Measurements from ENCODE around the gene RBM19. TPM values are rescaled to one million over a fixed set of nuclear protein-coding genes. Genes with fewer than 3 reads are reported as not detected.

Gene RBM19
- total RNA-seq, 1 experiment from 2014 or later = 40.2 TPM

DNA sequence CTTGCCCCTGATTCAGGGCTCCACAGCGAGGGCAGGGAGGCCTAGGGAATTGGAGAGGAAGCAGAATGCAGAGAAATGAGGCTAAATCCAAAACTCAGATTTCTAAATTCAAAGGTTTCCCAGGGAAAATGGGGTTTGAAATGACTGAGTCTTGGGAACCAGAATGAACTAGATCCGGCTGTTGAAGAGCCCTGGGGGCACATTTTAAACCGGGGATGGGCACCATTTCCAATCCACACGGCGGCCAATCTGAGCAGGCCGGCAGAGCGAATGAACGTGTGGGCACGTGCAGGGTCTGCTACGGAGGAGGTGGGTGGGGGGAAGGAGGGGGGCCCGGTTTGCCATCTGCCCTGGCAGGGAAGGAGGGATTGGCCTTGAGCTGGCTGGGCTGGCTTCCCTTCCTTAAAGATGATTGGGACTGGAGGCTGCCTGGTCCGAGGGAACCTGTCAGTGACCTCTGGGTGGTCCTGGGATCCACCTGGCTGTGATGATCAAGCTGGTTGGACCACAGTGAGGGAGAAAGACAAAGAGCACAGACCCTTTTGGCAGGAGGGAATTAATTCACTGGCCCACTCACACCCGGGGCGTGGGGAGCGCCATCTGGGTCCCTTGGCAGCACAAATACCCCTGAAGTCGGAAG, 161.0 kb downstream of the RBM19 start:
- DNase-seq (ENCODE audit: low spot score) = no peak

DNA sequence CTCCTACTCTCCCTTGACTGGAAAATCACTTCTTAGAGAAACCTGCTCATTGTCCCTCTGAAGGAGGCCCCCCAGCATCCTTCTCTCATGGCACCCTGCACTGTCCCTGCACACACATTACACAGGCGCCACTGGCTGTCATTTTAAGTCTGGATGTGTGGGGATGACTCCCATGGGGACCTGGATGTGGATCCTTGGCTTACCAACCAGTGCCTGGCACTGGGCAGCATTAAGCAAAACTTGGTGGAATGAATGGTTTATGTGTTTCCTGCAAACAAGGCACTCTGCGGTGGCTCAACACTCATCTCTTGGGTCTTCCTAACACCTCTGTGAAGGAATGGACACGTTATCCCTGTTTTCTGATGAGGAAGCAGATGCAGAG, 162.4 kb downstream of the RBM19 start:
- DNase-seq (ENCODE audit: low spot score) = no peak

DNA sequence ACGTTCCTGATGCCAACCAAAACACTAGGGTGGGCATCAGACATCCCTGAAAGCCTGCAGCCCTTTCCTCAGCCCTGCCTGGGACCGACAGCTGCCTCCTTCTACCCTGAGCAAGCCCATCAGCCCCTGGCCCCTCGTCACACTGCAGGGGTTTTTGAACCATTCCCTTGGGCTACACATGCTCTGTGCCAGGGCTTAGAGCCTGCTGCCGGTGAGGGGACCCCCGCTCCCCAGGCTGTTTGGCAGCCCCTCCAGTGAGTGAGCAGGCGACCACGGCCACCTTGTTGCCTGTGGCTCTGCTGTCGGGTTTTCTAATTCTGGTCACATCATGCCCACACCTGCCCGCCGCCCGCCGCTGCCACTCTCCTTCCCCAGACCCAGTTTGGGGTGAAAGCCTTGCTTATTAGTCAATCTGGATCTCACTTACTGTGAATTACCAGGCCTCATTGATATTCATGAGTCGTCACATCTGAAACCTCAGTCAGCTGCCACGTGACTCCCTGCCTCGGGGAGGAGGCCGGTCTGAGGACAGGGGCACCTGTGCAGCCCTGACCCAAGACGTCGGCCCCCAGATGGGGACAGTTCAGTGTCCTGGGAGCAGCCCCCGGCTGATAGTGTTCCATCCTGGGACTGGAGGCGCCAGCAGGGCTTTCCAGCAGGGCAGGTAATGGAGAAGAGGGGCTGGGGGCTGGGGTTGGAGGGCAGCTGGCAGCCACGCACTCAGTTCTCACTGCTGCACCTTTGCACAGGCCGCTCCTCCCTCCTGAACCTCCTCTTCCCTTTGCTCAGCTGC, 163.0 kb downstream of the RBM19 start:
- no peak for DNase-seq (ENCODE audit: low spot score)

- DNase-seq (ENCODE audit: low spot score) = no peak
Measured at GRCh38 chr12:113802000-113802749, 163.9 kb downstream of the RBM19 start.

DNA sequence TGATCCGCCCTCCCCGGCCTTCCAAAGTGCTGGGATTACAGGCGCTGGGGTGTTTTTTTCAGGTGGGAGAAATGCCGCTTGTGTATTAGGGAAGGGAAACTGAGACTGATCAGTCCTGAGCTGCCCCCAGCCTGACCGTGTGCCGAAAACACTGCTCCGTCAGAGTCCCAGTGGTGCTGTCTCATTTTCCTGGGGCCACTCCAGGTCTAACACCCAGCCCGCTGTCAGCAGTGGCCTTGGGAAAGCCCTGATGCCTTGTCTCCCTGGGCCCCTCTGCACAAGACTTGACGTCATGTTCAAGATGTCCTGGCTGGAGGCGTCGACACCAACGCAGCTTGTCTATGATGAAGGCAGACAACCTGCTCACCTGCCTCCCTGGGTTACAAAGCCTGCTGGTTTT, 165.9 kb downstream of the RBM19 start:
- DNase-seq (ENCODE audit: low spot score) = no peak

DNA sequence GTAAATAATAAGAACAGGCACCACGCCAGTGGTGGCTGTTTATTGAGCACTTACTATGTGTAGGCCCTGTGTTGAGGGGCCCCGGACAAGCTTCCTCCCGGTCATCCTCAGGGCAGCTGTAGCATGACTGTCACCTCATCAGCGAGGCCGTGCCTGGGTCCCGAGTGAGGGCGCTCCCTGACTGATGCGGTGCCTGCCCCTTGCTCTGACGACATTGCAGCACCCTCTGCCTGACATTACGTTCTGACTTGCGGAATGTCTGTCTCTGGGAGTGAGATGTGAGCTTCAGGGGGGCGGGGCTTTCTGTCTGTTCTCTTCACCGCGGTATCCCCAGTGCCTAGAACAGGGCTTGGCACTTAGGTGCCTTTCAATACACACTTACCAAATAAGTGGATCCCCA, 167.6 kb downstream of the RBM19 start:
- DNase-seq (ENCODE audit: low spot score) = no peak

DNA sequence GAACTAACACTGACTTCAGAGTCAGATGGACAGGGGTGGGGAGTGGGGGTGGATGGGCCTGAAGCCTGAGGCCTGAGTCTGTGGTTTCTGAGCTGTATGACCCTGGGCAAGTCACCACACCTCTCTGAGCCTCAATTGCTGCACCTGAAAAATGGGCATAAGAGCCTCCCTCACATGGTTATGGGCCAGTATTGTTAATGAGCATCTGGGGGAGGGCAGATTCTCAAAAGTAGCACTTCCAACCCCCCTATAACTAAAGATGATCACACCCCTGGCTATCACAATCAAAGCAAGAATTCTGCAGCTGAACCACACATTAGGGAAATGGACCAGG, 168.6 kb downstream of the RBM19 start:
- no peak for DNase-seq (ENCODE audit: low spot score)

DNA sequence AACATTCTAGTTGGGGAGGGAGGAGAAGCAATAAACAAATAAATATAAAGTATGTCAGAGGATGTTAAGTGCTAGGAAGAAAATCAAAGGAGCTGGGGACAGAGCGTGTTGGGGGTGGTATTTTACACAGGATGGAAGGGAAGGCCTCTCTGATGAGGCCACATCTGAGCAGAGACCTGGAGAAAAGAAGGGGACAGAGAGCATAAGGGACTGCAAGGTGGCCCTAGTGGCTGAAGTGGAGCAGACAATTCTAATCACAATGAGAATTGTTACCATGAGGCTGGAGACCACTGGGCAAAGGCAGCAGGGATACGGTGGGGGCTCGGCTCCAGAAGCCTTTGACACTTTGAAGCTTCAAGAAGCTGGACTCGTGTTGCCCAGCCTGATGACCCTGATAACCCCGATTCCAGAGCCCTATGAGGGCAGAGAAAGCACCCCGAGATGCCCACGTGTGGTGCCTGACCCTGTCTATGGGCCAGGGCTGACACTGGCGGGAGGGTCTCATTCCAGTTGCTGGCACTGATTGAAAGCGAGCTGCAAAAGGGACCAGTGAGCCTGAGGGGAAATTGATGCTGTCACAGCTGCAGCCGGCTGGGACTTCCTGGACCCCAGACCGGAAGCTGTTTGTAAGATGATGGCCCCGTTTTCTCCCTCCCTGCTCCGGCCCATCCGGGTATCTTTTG, 169.1 kb downstream of the RBM19 start:
- DNase-seq (ENCODE audit: low spot score) = no peak

GRCh38 chr12:113796066-113796827, 169.9 kb downstream of the RBM19 start:
- DNase-seq (ENCODE audit: low spot score) = no peak

DNA sequence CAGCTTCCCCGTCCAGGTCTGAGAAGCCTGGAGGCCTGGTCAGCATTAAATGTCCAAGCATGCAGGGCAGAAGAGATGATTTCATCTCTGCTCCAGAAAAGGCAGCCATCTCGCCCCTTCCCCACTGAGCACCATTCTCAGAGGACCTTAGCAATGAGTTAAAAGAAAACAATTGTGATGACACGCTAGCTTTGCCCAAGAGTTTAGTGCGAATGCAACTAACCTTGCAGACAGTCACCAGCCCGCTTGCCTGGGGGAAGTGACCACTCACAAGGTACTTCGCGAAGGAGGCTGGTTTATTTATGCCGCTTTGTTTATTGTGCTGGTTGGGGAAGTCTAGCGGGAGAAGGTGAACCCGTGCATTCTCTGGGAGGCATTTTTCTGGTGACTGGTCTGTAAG, 170.7 kb downstream of the RBM19 start:
- no peak for DNase-seq (ENCODE audit: low spot score)

- DNase-seq (ENCODE audit: low spot score) = no peak
Measured at GRCh38 chr12:113794774-113795173, 171.4 kb downstream of the RBM19 start.

- DNase-seq (ENCODE audit: low spot score) = no peak
Measured at GRCh38 chr12:113793250-113793649, 172.9 kb downstream of the RBM19 start.

GRCh38 chr12:113792450-113792849, 173.7 kb downstream of the RBM19 start:
- no peak for DNase-seq (ENCODE audit: low spot score)

- DNase-seq (ENCODE audit: low spot score) = no peak
Measured at GRCh38 chr12:113788020-113788856, 177.9 kb downstream of the RBM19 start.

DNA sequence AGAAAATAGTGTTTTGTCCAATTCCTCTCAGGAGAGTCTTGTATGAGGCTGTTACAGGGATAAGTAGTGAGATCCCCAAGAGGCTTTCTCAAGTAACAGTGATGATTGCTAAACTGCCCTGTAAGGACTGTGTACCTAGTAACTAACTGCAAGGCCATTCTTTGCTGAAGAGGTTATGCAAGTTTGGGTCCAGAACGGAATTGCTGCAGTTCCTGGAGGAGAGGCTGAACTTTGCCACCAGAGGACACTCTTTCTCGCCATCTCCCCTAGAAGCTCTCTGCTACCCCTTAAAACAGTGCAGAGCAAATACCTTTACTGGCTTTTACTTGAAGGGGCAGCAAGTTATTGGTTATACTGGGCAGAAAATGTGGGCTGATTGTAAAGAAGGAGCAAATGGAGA, 180.0 kb downstream of the RBM19 start:
- DNase-seq (ENCODE audit: low spot score) = no peak

- no peak for DNase-seq (ENCODE audit: low spot score)
Measured at GRCh38 chr12:113783811-113784210, 182.3 kb downstream of the RBM19 start.

DNA sequence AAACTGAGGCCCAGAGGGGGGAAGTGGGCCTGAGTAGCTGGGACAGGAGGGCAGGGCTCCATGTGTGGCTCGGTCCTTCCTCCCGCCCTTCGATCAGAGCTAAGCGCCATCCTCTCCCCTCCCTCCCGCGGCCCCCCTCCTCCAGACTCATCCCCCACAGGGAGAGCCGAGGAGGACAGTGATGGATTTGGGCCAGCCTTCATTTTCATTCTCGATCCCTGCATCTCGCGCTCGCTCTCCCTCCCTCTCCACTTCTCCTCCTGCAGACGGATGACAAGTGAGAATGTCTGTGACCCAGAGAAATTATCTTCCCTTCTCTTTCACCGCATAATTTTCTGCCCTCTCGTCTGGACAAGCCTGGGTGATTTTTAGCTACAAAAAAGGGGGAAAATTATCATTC, 183.3 kb downstream of the RBM19 start:
- no peak for DNase-seq (ENCODE audit: low spot score)

- no peak for DNase-seq (ENCODE audit: low spot score)
Measured at GRCh38 chr12:113781415-113782198, 184.5 kb downstream of the RBM19 start.

DNA sequence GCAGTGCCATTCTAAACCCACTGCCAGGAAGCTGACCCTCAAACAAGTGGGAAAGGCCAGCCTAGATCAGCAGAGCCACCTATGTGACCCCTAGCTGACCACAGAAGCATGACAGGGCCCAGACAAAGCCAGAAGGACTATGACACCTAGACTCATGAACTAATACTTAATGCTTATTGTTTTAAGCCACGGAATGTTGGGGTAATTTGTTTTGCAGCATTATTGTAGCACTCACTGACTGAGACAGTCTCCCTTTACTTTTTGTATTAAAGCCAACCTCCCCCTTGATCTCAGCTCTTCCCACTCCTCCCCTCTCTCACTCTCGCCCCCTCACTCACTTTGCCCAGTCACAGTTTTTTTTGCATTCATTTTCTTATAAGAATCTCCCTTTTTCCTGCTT, 186.4 kb downstream of the RBM19 start:
- DNase-seq (ENCODE audit: low spot score) = no peak

All from HT-29 (cell line).